HG03159 (cell line): ENCODE data around the gene TMEM272.

Experiments
- ATAC-seq: cut with Tn5 transposase; IDR thresholded peaks from one replicate; pipeline ENCODE4 v1.9.1; 2021; ENCODE audit warnings: mild to moderate bottlenecking, moderate library complexity; ENCODE audit not compliant: unreplicated experiment

The TMEM272 gene

DNA sequence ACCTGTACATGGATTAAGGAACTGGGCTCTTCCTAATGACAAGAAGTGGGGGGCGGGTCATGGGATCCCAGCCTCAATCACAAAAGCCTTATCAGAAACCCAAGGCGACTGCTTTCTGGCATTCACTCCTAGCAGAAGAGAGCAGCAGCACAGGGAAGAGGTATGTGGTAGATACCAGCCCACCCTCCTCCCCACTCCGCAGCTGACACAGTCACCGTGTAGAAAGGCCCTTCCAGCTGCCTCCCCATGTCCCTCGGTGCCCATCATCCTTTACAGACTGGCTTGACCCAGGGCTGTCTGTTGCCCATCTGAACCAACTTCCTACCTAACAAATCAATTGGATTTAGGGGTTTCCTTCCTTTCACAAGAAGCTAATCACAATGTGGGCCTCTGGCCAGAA, 37.9 kb downstream of the TMEM272 start:
- ATAC-seq = no peak

DNA sequence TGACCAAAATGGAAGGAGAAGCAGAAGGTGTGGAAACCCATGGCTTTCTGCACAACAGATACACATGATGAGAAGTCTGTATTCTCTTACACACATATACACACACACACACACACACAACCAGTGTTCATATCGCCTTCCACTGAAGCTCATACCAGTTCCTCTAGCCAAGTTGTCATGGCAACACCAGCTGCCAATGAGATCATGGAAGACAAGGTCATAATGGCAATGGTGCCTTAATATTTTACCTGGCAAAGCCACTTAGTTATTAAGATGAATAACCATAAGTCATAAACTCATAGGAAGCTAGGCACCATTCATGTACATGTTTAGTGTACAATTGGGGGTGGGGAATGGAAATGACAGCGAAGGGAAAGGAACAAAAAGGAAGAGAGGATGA, 38.4 kb downstream of the TMEM272 start:
- ATAC-seq = no peak

DNA sequence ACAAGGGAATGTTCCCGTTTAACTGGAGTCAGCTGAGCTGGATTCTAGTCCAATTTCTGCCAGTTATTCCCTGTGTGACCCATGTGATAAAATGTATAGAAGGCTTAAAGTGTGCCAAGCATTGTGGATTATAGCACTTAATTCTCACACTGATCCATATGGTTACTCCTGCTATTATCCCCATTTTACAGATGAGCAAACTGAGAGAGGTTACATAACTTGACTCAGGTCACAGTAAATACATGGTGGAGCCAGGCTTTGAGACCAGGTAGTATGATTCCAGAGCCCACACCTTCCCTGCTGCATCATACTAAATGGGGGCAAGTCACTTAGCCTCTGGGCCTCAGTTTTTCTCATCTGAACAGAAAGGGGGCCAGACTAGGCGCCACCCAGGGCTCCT, 39.1 kb downstream of the TMEM272 start:
- no peak for ATAC-seq

DNA sequence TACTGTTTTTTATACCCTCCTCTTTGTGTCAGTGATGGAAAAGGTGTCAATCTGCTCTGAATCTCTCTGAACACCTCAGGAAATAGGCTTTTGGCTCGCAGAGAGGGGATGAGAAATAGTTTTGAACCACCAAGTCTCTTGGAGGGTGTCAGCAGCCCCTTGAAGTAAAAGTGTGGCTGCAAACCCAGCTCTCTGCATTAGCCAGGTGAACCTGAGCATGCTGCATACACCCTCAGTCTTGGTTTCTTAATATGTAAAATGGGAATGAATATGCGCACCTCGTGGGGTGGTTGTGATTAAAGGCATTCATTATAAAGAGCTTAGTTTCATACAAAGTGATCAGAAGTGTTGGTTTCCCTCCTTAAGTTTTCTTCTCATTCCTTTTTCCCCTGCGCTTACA, 39.7 kb downstream of the TMEM272 start:
- ATAC-seq = no peak

DNA sequence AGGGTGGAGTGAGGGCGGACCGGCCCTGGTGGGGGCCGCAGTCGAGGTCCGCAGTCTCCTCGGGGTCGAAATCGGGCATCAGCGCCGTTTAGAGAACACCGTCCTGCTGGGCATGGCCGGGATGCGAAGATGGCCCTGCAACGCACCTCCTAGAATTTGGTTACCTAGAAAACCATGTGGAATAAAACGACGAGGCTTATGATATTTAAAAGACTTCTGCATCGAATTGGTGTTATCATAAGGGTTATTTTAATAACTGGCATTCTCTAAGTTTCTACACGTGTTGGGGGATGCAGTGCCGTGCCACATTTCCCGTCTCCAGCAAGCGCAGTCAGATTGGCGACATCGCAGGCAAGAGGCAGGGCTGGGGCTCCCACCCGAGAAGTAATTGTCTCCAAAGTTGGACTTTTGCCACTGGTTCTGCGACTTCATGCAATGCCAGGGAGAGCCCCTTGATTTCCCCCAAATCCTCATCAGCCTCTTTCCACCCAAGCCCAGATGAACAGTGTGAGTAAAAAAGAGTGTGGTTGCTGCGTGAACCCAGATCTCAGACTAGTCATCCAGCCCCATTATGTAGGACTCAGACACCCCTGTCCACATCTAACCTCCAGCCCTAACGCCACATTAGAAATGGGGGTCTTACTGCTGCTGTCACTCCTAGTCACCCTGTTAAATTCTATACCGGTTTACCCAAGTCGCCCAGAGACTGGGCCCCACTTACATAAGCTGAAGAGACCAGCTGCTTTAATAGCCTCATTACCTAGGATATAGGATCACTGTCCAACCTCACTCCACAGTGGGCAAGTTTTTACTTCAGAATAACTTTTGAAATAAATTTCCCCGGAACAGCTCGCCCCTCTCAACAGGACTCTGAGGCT, 40.4 kb downstream of the TMEM272 start:
- no peak for ATAC-seq

DNA sequence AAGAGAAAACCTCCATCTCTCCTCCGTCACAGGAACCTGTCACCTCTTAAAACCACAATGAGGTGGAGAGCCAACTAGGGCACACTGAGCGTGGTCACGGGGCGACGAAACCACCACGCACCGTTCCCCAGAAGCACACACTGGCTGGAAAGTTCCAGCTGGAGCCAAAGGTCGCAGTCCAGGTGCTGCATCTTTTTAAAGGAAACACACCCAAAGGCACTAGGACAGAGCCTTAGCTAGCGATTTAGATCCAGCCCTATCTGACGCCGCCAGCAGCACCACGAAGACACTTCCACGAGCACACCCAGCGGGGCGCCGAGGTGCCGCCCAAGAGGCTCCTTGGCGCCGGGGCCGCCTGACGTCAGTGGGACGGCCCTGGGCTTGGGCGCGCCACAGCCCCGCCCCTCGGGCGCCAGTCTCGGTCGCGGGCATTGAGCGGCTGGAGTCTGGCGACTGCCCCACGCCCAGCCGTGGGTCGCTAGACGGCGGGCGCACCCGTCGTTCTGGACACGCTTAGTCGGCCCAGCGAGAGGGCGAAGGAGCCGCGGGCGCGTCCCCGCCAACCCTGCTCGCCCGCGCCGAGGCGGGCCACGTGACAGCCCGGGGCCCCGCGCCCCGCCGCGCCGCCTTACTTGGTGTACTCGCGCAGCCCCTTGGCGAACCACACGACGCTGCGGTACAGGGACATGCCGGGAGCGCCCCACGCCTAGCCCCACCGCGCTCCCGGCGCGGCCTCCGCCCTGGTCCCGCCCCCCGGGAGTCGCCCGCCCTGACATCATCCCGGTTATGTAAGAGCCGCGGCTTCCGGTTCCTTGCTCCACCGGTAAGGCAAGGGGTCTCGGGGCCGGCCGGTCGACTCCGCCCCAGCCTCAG, 41.3 kb downstream of the TMEM272 start, which contains the start of gene DHRS12:
TSS of gene DHRS12 (minus strand) at position 742 of the 873 bp plus-strand sequence. CDS start 4,504 bp downstream, outside the sequence.
- ATAC-seq = peak; percentile 90

DNA sequence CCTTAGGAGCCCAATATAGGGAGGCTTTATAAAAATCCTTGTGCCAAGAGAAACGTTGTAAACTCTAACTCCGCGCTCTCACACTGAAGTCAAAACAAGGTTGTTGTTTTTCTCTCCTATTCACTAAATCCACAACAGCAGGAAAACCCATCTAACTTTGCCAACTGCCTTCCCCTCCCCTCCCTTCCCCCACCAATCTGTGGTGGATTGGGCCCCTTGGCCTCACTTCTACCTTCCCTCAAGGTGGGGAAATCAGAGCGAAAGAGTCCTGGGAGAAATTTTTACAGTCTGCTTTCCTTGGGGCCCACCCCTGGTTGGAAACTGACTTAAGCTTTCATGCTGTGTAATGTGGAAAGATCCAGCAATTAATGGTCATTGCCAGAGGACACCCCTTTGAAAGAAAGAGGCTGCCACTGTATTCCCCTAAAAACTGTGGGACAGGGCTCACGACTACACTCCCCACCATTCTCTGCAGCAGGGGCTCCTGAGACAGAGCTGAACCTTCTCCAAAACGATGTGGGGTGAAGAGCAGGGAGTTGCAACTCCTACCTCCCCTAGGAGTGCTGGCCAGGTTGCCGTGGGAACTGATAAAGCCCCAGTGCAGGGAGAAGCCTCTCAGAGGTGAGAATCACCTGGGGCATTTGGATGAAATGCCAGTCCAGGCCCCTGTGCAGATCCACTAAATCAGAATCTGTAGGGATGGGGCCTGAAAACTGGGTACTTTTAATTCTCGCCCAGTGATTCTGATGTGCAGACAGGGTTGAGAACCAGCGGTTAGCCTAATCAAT, 42.2 kb downstream of the TMEM272 start:
- no peak for ATAC-seq

DNA sequence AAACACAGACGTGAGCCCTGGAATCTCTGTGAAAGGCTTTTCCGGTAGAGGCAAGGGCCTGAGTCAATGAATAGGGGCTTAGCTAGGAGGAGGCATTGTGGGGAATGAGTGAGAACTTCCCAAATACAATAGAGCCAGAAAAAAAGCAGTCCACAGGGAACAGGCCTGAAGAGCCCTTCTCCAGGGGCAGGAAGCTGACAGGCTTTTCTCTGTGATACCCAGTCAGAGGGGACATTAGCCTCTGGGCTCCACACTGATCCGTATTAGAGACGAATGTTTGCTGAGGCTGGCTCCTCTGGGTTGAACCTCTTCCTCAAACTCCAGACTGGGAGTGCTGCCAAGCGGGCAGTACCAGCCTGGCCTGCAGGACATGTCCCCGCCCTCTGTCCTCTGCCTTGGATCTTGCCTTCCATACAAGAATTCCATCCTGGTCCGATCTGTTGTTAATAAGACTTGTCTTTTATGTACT, 43.3 kb downstream of the TMEM272 start:
- ATAC-seq = no peak

DNA sequence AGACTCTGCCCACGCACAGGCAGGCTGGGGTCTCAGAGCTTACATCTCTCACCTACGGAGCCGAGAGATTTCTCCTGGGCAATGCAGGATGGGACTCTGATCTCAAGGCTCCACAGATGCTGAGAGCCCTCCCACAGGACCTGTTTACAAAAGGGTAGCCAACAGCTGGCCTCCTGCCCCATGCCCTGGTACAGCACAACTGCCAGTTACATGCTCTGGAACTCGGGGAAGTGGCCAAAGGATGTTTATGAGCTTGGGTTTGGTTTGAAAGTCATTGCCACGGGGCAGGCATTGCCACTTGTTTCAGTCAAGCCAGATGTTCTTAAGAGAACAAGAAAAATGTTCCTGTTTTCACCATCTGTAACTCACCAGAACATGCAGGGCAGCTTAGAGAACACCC, 44.5 kb downstream of the TMEM272 start:
- no peak for ATAC-seq

DNA sequence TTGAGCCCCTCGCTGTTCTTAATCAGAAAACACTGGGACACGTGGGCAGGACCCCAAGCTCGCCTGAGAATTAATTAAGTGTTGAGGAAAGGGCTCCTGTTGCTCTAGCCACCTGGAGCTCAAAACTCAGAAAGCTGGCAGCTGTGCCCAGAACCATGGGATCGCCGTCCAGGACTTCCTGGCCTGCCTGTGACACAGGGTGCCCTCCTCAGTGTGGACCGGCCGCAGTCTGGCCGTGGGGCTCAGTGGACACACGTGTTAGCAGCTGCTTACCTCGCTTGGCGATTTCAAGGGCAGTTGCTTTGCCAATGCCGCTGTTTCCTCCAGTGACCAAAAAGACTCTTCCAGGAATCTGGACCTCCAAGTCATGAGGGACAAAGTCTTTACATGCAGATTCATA, 45.7 kb downstream of the TMEM272 start:
- ATAC-seq = no peak

DNA sequence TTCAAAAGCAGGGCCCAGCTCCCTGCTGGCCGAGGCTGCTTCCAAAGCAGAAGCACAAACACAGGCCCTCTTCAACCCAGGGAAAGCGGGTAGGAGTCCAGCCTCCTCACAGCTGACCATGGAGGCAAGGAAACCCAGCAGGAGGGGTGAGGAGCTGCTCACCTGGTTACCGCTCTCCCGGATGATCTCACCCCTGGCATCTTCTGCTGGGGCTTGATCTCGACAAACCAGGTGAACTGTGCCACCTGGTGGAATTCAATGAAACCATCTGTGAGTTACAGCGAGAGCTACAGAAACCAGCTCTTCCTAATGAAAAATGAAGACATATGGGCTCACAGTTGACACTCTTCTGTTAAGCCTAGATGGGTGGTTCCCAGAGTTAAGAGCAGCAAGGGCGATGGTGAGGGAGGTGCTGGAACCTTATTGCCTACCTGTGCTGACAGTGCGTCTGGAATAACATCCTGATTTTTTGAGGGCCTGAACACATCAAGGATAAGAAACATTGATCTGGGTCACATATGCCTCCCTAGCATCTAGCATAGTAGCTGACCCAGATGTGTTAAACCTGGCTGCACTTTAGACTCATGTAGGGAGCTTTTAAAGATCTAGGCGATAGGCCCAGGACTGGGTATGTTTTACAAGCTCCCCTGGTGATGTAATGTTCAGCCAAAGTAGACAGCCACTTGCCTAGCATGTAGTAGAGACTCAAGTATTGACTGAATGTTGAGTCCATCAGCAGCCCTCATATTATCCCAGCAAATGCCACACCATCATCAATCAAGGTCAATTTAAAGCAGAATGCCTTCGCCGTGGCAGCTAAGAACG, 47.1 kb downstream of the TMEM272 start:
- ATAC-seq = no peak

DNA sequence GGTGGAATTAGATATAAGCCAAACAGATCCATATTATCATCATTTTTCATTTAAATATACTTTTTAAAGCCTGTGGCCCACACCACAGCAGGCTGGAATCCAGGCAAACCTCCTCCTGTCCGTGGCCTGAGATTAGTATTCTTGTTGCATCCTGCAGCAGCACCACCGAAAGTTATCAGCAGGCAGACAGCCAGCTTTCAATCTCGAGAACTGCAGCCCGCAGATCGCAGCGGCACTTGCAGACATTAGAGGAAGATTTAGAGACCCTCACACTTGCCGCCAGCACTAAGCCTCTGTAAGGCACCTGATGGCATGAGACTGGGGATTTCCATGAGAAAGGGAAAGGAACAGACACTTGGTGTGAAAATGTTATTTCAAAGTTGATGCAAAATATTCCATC, 48.4 kb downstream of the TMEM272 start:
- no peak for ATAC-seq

DNA sequence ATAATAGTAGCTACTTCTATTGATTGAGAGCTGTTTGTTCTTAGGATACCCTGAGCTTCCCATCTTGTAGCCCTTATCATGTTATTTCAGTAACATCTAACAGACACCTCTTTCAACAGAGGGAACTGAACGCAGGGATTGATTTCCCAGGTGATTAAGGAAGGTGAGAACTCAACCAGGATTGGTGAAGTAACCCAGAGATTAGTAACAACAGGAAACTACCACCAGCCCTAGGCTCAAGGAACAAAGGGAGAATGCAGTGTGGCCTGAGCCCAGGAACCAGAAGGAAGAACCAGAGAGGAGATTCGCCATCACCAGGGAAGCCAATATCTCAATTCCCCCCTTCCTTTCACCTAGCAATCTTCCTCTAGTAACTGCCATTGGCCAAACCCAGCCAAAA, 49.6 kb downstream of the TMEM272 start:
- ATAC-seq = no peak

DNA sequence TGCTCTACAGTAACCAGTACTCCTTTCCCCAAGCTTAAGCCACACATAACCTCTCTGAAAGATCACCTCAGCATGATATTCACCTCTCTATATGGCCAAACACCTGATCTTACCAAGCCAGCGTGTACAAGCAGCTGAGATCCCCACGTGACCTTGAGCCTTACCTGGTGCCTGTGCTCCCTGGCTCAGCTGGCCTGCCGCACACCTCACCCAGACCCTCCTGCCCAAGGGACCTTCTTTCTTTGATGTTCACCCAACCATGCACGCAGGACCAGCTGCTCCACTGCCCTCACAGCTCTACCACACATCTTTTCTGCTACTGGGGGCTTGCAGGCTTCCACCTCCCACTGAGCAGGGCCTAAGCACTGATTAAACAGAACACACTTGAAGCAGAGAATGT, 50.0 kb downstream of the TMEM272 start:
- no peak for ATAC-seq

DNA sequence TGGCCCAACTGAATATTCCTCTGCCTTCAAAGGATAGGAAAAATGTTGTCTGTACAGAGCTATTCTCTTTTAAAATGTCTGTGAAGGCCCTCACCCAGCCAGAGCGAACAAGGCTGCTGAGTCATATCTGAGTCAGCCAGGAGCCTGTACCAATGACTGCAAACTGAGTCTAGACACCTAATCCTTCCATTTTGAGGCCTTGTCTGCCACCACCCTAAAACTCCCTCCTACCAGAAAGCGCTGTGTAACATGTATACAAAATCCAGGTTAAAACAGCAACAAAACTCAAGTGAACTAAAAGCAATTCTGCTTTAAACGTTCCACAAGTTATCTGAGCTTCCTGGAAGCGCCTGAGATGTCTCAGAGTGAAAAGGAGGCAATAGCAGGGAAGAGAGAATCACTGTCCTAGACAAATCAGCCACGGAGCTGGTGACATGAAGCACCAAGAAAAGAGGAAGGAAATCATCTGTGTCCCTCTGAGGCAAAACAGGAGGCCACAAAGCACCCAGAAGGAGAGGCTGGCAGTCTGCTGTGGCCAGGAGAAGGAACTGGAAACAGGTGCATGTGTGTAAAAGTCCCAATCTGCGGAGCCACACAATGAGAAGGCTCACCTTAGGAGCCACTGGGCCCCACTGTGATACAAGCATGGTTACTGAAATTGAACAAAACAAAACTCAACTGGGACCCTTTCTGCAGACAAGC, 51.3 kb downstream of the TMEM272 start:
- peak; percentile 61 for ATAC-seq

DNA sequence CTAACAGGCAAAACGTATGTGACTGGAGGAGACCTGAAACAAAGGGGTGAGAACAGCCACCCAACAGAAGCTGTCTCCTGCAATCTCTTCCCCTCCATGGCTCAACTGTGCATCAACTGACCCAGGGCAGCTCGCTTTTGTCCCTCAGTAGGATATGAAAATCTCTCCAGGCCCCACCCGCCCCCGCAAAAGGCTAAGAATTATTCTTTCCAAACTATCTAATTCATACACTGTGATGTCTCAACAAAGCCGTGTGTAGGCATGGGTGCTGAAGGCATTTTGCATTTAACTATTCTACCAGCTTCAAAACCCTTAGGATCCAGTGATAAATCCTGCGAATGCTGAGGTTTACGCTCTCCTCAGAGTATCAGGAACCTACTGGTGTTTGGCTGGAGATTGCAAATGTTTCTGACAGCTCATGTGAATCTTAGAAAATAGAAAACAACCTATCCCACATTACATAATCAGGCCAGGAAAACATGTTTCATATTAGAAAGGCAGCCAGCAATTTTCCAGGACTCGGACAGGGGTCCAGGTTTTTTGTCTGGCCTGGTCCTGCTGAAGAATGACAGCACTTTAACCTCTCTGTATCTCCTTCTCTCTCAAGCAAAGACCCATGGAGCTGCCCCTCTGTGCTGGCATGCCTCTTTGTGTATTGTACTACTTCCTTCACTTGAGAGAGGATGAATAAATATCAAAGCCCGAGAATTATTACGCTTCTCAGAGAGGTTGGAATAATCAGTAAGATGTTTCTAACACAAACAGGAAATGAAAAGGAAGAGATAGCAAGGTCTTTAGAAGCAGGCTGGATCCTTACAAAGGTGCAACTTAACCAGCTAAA, 58.3 kb downstream of the TMEM272 start:
- ATAC-seq = no peak

DNA sequence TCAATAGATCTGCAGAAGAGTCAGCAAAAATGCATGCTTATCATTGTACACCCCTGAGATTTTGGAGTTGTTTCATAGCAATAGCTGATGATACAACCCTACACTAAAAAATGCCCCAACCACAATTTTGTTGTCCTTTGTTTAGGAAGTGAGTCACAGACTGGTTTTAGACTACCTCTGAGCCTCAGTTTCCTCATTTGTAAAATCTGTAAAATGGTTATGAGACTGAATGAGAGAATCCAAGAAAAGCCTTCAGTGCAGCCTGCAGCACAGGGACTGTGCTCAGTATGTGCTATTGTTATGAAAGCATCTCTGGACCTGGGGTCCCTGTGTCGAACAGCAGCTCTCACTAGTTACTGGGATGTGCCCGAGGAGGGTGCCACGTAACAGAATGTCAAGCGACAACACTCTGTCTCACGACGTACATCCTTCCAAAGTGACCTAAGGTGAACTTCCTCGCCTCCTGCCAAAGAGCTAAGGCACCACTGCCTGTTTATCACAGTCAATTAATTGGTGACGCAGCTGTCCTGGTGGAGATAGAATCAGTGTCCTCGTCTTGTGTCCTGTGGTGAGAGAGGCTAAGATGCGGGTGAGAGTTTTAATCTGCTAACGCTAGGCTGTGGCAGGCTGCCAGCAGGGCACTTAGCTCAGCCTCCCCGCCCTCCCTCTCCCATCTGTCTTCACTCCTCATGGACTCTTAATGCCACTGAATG, 59.1 kb downstream of the TMEM272 start:
- no peak for ATAC-seq

DNA sequence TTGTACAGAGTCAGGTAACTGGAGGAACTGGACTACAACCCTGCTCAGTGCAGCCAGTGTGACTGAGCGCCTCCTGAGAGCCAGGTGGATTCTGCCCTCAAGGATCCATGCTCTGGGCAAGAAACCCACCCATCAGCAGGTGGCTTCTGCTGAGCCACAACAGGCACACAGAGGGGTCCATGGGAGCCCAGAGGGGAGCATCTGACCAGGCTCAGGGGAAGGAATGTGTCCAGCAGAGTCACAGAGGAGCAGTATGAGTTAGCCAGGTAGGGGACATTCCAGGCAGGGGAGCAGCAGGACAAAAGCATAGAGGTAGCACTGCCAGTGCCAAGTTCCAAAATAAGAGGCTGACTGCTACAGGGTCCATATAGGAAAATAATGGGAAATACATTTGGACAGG, 60.9 kb downstream of the TMEM272 start:
- ATAC-seq = no peak
